ENCODE results near the gene RNH1.

GRCh38 chr11:491358-491757, 15.7 kb downstream of the RNH1 start:
- TF ChIP-seq, protein P1, sequence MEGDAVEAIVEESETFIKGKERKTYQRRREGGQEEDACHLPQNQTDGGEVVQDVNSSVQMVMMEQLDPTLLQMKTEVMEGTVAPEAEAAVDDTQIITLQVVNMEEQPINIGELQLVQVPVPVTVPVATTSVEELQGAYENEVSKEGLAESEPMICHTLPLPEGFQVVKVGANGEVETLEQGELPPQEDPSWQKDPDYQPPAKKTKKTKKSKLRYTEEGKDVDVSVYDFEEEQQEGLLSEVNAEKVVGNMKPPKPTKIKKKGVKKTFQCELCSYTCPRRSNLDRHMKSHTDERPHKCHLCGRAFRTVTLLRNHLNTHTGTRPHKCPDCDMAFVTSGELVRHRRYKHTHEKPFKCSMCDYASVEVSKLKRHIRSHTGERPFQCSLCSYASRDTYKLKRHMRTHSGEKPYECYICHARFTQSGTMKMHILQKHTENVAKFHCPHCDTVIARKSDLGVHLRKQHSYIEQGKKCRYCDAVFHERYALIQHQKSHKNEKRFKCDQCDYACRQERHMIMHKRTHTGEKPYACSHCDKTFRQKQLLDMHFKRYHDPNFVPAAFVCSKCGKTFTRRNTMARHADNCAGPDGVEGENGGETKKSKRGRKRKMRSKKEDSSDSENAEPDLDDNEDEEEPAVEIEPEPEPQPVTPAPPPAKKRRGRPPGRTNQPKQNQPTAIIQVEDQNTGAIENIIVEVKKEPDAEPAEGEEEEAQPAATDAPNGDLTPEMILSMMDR (IDR thresholded peaks at IDR 0.05): no peak
- no peak for TF ChIP-seq REST (IDR thresholded peaks at IDR 0.05; ENCODE audit: insufficient read depth in 1 of 2, low read depth in 2 of 2, low read length in 1 of 2)
- no peak for TF ChIP-seq TCF7L2 (IDR thresholded peaks at IDR 0.05; ENCODE audit: low read depth, low read length)
- TF ChIP-seq SIN3A (IDR thresholded peaks at IDR 0.05; ENCODE audit: borderline replicate concordance, insufficient read depth, low read depth, low read length): no peak

Measured in Panc1 (cell line).